Muscle of back (tissue), 11 donors: Measurements from ENCODE around the gene CIT. TPM values are rescaled to one million over a fixed set of nuclear protein-coding genes. Genes with fewer than 3 reads are reported as not detected.
A peak's percentile ranks its signal among the peaks of the same experiment; 100 is the strongest.
"Not testable (repeated sequence)": the region's sequence is repeated elsewhere in the genome, so short reads cannot be mapped to it uniquely, and the experiment has no call there.

Source experiments
- DNase-seq, 3 donors: peaks; one replicate each; pipeline versions ENCODE4 v3.0.0 to v3.0.0-alpha.2; 2013
- polyA plus RNA-seq, 10 donors: library from polyadenylated mRNA; unstranded; fragments of 120-200 nt; gene quantifications; one replicate each; pipeline ENCODE4 v1.2.1, GENCODE V29; 2013; ENCODE audit not compliant: insufficient read length in 10 of 10

The CIT gene
- polyA plus RNA-seq, 10 donors = 7.1 to 13.5 (median 9.6) TPM

- no peak for DNase-seq
Observed at GRCh38 chr12:119681111-119681510, 196.0 kb downstream of the CIT start.

GRCh38 chr12:119679490-119679889, 197.6 kb downstream of the CIT start:
- DNase-seq = no peak

GRCh38 chr12:119679081-119679480, 198.0 kb downstream of the CIT start:
- DNase-seq = no peak

GRCh38 chr12:119678459-119678858, 198.7 kb downstream of the CIT start:
- no peak for DNase-seq

- DNase-seq = no peak
Observed at GRCh38 chr12:119676573-119676972, 200.5 kb downstream of the CIT start.

- no peak for DNase-seq
Observed at GRCh38 chr12:119676022-119676421, 201.1 kb downstream of the CIT start.

GRCh38 chr12:119674560-119674959, 202.6 kb downstream of the CIT start:
- DNase-seq = no peak

- DNase-seq = peak in 1 of 3 donors; percentile 36
Observed at GRCh38 chr12:119673634-119674033, 203.5 kb downstream of the CIT start.

- no peak for DNase-seq
Observed at GRCh38 chr12:119672194-119672593, 204.9 kb downstream of the CIT start.

GRCh38 chr12:119671070-119671469, 206.1 kb downstream of the CIT start:
- no peak for DNase-seq

- DNase-seq = no peak
Observed at GRCh38 chr12:119669744-119670472, 207.2 kb downstream of the CIT start.

- DNase-seq = no peak
Observed at GRCh38 chr12:119668324-119668841, 208.7 kb downstream of the CIT start.

GRCh38 chr12:119667577-119668323, 209.4 kb downstream of the CIT start, which contains the start of gene PRKAB1:
Gene PRKAB1 (plus strand): TSS chr12:119668133. CDS start chr12:119668245, 112 bp downstream.
- DNase-seq = peak; percentile 95 to 98 (median 96)

- DNase-seq = no peak
Observed at GRCh38 chr12:119666900-119667576, 210.1 kb downstream of the CIT start.

- DNase-seq = no peak
Observed at GRCh38 chr12:119666226-119666795, 210.8 kb downstream of the CIT start.

GRCh38 chr12:119665164-119665929, 211.8 kb downstream of the CIT start:
- DNase-seq = no peak

GRCh38 chr12:119664642-119665041, 212.5 kb downstream of the CIT start:
- DNase-seq = no peak

- DNase-seq = no peak
Observed at GRCh38 chr12:119661882-119662281, 215.2 kb downstream of the CIT start.

GRCh38 chr12:119660076-119660475, 217.0 kb downstream of the CIT start:
- DNase-seq = no peak

- peak in 1 of 3 donors; percentile 48 for DNase-seq
Observed at GRCh38 chr12:119659289-119659897, 217.7 kb downstream of the CIT start.

- DNase-seq = not testable (repeated sequence)
Observed at GRCh38 chr12:119658166-119658565, 219.0 kb downstream of the CIT start.
